GM06990 (cell line): ENCODE results near the gene ANKRD33B.

Experiments
- DNase-seq: peaks from one replicate; pipeline ENCODE4 v3.0.0-alpha.2; 2011; ENCODE audit not compliant: insufficient read length; ENCODE audit errors: extremely low read depth
- H3K27me3 ChIP-seq: replicated peaks from 2 replicates; pipeline ENCODE4 v1.6.0; 2011; ENCODE audit warnings: low read length; ENCODE audit not compliant: control insufficient read depth, insufficient read depth
- H3K36me3 ChIP-seq: 2 replicates; pipeline ENCODE4 v1.5.1; 2011; ENCODE audit warnings: low read length; ENCODE audit not compliant: control insufficient read depth, insufficient read depth
- H3K4me3 ChIP-seq: replicated peaks from 2 replicates; pipeline ENCODE4 v1.5.1; 2011; ENCODE audit warnings: low read depth, mild to moderate bottlenecking, control low read depth, low read length
- CTCF ChIP-seq: IDR thresholded peaks from 2 replicates; pipeline ENCODE4 v1.5.1; 2011; ENCODE audit warnings: low read length, control low read depth, mild to moderate bottlenecking, inconsistent platforms; ENCODE audit not compliant: insufficient read depth, poor library complexity, severe bottlenecking

The ANKRD33B gene

GRCh38 chr5:10534561-10535530, 29.0 kb upstream of the ANKRD33B start:
- H3K4me3 ChIP-seq = no peak overlapping the region
- no peak for DNase-seq
- H3K27me3 ChIP-seq = no peaks in the 10 kb centered on the region
- TF ChIP-seq CTCF = no peak
- no peaks in the 10 kb centered on the region for H3K36me3 ChIP-seq

DNA sequence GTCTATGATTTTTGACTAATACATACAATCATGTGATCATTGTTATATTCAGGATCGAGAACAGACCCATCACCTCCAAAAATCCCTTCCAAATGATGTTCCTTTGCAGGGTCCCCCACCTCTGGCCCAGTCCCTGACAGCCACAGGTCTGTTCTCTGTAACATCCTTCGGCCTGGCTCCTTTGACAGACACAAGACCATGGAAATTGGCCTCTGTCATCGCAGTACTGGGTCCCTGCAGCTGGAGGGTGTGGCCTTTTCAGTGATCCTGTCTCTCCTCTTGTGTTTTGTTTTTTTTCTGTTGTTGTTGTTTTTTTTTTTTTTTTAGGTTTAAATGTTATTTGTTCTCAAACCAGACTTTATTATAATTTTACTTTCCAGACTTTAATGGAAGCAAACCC, 27.4 kb upstream of the ANKRD33B start:
- DNase-seq = no peak
- no peaks in the 10 kb centered on the region for H3K36me3 ChIP-seq
- H3K4me3 ChIP-seq = no peak overlapping the region
- H3K27me3 ChIP-seq = no peaks in the 10 kb centered on the region
- no peak for TF ChIP-seq CTCF

DNA sequence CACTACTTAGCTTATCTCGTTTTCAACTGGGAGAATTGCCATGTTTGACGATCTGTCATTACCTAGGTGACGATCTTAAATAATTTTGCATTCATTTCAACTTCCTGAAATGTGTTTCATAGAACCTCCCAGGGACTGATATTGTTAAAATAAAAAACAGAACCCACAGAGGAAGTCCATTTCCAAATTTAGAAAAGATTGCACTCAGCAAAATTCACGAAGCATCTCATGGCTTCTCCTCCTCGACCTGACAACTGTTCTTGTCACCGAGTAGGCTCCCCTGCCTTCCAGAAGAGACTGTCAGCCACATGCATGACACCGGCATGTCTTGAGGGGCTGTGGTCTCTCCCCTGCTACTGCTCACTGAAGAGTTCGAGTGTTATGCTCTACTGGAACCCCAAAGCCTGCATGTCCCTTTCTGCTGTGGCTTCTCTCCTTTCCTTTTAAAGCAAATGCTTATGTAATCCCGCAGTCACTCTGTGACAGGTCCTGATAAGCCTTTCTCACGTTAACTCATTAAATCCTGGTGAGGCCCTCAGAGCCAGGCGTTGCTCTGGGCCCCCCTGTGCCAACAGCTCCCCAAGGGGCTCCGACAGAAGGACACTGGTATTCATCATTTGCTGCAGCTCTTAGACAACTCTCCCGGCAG, 26.8 kb upstream of the ANKRD33B start:
- H3K4me3 ChIP-seq = no peak overlapping the region
- no peak for TF ChIP-seq CTCF
- H3K27me3 ChIP-seq = no peaks in the 10 kb centered on the region
- peak; percentile 49 for DNase-seq
- no peaks in the 10 kb centered on the region for H3K36me3 ChIP-seq

DNA sequence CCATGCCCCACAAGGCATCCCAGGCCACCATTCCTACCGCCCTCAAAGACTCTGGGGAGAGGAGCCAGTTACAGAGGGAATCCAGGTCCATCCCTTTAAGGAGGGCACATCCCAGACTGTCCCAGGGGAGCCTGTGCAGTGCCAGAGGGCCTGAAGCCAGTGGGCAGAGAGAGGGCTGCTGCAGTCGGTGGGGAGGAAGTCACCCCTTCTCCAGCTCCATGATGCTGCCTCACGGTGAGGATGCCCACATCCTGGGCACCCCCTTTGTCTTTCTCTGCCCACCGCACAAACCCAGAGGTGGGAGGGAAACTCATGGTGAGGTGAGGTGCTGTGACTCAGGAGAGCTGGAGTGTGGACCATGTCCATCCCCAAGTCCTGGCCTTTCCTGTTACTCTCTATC, 26.2 kb upstream of the ANKRD33B start:
- DNase-seq = no peak
- H3K27me3 ChIP-seq = no peaks in the 10 kb centered on the region

GRCh38 chr5:10538103-10538788, 25.6 kb upstream of the ANKRD33B start:
- no peak for TF ChIP-seq CTCF
- Histone ChIP-seq H3K36me3 (no peaks in the 10 kb centered on the region), H3K4me3 (no peak overlapping the region), H3K27me3 (no peaks in the 10 kb centered on the region)
- DNase-seq = no peak

More for the DNA sequence above, 26.2 kb upstream of the ANKRD33B start:
- H3K4me3 ChIP-seq = no peak overlapping the region
- no peaks in the 10 kb centered on the region for H3K36me3 ChIP-seq
- TF ChIP-seq CTCF = no peak
